Measurements from ENCODE around the gene SLC51B.

DNA sequence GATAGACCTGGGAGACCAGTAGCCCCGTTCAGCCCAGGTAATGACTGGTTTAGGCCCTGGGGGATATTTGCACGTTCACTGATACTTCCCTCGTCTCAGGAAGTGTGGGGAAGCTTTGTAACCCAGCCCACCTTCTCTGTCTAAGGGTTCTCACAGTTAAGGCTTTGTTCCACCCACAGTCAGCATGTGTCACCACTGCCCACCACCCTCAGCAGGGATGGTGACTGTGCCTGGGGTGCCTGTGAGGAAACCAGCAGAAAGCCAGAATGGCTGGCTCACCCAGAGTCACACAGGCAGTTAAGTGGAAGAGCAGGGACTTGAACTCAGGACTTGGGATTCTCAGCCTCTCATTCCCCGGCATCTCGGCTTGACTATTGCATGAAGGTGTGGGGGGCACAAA, 36.6 kb downstream of the SLC51B start:
- TF ChIP-seq TAF1 (IDR thresholded peaks at IDR 0.05; ENCODE audit: low read depth) (no peak), REST (IDR thresholded peaks at IDR 0.05; ENCODE audit: borderline replicate concordance) (no peak), POLR2AphosphoS5 (IDR thresholded peaks at IDR 0.05) (no peak), MXI1 (conservative IDR thresholded peaks at IDR 0.05; ENCODE audit: poor library complexity, severe bottlenecking) (no peak), EP300 (conservative IDR thresholded peaks at IDR 0.05; ENCODE audit: poor library complexity, severe bottlenecking) (no peak)
- TF ChIP-seq, protein P1, sequence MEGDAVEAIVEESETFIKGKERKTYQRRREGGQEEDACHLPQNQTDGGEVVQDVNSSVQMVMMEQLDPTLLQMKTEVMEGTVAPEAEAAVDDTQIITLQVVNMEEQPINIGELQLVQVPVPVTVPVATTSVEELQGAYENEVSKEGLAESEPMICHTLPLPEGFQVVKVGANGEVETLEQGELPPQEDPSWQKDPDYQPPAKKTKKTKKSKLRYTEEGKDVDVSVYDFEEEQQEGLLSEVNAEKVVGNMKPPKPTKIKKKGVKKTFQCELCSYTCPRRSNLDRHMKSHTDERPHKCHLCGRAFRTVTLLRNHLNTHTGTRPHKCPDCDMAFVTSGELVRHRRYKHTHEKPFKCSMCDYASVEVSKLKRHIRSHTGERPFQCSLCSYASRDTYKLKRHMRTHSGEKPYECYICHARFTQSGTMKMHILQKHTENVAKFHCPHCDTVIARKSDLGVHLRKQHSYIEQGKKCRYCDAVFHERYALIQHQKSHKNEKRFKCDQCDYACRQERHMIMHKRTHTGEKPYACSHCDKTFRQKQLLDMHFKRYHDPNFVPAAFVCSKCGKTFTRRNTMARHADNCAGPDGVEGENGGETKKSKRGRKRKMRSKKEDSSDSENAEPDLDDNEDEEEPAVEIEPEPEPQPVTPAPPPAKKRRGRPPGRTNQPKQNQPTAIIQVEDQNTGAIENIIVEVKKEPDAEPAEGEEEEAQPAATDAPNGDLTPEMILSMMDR (IDR thresholded peaks at IDR 0.05; ENCODE audit: poor library complexity, severe bottlenecking): no peak

All from neural cell (in vitro differentiated cells).